22Rv1 (cell line): ENCODE measurements around the gene TMEM255B.

Source experiments
- ZFX ChIP-seq: fragments of 450-650 bp; IDR thresholded peaks from 2 replicates; pipeline ENCODE4 v1.6.1; 2017; ENCODE audit warnings: antibody characterized with exemption, borderline replicate concordance
- TF ChIP-seq, protein P1 (sequence below): fragments of 450-650 bp; IDR thresholded peaks from 2 replicates; pipeline ENCODE4 v1.5.1; 2017; ENCODE audit warnings: mild to moderate bottlenecking

DNA sequence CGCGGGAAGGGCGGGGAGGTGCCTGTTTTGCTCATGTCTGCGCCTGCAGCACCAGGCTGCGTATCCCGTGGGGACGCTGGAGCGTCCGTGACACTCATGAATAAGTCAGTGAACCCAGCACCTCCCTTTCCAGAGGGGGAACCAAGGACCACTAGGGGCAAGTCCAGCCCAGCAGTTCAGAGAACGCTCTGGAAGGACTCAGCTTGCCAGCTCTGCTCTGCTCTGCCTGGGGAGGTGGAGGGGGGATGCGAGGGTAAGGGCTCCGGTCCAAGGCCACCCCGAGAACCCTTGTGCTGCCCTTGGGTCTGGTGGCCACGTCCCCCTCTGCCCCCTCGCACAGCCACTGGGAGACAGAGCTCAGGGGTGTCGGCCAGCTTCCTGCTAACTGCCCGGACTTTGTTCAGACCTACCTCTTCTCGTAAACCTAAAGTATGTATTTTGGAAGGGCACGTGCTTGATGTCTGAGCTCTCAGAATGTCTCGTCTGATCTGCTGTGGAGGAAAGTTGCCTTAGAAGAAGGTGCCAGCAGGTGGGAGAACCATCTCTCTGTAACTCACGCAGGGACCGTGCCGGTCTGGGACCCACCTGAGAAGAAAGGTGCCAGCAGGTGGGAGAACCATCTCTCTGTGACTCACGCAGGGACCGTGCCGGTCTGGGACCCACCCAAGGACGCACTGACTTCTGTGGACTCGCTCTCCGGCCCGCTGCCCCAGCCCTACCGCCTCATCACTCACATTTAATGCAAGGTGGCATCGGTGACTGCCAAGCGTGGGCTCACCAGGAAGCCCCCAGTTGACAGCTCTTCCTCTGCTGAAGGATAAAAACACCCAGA is 34.1 kb downstream of the TMEM255B start:
- TF ChIP-seq, protein P1, sequence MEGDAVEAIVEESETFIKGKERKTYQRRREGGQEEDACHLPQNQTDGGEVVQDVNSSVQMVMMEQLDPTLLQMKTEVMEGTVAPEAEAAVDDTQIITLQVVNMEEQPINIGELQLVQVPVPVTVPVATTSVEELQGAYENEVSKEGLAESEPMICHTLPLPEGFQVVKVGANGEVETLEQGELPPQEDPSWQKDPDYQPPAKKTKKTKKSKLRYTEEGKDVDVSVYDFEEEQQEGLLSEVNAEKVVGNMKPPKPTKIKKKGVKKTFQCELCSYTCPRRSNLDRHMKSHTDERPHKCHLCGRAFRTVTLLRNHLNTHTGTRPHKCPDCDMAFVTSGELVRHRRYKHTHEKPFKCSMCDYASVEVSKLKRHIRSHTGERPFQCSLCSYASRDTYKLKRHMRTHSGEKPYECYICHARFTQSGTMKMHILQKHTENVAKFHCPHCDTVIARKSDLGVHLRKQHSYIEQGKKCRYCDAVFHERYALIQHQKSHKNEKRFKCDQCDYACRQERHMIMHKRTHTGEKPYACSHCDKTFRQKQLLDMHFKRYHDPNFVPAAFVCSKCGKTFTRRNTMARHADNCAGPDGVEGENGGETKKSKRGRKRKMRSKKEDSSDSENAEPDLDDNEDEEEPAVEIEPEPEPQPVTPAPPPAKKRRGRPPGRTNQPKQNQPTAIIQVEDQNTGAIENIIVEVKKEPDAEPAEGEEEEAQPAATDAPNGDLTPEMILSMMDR, result no peak
- TF ChIP-seq ZFX, result no peak
